Adrenal gland (tissue), 5 donors: Measurements from ENCODE around the gene PARP14.

Experiments used
- CTCF ChIP-seq, 6 experiments: fragments of 450-650 bp in 4 of 6; fragments of 200-600 bp in 2 of 6; sonication (generic) in 1 of 6; IDR thresholded peaks; 1 replicate in 5 of 6; 2 replicates in 1 of 6; pipeline versions ENCODE4 v1.5.1 to v1.8.0; 2016 to 2021; ENCODE audit warnings: antibody characterized with exemption in 6 of 6, mild to moderate bottlenecking in 2 of 6, moderate library complexity in 1 of 6
- POLR2A ChIP-seq, 2 donors: fragments of 450-650 bp; IDR thresholded peaks; one replicate each; pipeline ENCODE4 v1.6.1; 2017; ENCODE audit warnings: antibody characterized with exemption in 2 of 2, mild to moderate bottlenecking in 2 of 2, moderate library complexity in 1 of 2
- donor health status: DM: no; HTN: no; CAD: no.

GRCh38 chr3:122748347-122748746 lies 67.7 kb downstream of the PARP14 start:
- TF ChIP-seq CTCF (IDR thresholded peaks at IDR 0.05), result no peak
- TF ChIP-seq POLR2A (IDR thresholded peaks at IDR 0.05), result no peak
